SW480 (cell line): ENCODE measurements around the gene DUSP15.
"Not testable (repeated sequence)": the region's sequence is repeated elsewhere in the genome, so short reads cannot be mapped to it uniquely, and the experiment has no call there.

Experiments
- DNase-seq: peaks from one replicate; pipeline ENCODE4 v3.0.0-alpha.2; 2016; ENCODE audit warnings: low spot score

DUSP15 gene

DNA sequence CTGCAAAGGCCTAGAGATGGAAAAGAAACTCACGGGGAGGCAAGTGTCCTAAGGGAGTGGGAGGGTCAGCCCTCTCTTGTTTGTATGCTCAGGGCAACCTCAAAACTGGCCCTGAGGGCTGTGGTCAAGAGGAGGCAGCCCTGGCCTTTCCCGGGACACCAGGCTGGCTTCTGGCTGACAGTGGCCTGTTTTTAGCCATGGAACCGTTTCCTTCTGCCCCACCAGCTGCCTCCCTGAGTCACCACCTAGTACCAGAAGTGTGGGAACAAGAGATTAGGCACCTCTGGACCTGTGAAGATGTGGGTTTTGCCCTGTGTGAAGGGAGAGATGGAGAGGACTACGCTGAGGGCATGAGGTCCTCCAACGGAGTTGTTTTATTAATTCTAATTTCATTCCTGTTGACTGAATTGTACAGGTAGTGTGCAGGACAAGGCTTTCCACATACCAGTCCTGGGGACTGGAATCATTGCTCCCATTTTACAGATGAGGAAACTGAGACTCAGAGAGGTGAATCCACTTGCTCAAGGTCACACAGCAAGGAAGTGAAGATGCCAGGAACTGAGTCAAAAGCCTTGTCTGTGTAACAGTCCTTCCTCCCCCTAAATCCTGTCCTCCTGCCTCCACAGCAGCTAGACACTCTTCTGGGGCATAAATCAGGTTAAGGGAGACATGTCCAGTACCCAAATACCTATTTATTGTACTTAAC lies 30.4 kb downstream of the DUSP15 start:
- no peak for DNase-seq

- DNase-seq, result no peak
Observed at GRCh38 chr20:31838646-31839292, 31.6 kb downstream of the DUSP15 start.

GRCh38 chr20:31837896-31838397 lies 32.4 kb downstream of the DUSP15 start:
- DNase-seq, result no peak

- DNase-seq, result no peak
Observed at GRCh38 chr20:31836853-31837608, 33.3 kb downstream of the DUSP15 start.

GRCh38 chr20:31835977-31836852 lies 34.1 kb downstream of the DUSP15 start:
- peak; percentile 93 for DNase-seq

DNA sequence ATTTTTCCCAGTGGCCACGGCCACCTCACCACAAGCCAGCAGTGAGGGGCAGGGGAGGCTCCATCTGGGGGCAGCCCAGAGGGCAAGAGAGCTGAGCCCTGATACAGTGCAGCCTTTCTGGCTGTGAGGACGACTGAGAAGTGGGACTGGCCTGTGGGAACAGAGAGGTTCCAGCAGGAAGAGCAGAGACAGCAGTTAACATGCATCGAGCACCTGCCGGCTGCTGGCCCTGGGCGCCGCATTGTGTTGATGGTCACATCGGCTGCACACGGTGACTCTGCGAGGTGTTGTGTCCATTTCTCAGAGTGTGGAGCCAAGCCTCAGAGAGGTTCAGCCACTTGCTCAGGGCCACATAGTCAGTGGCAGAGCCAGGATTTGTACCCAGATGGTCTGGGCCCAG lies 34.8 kb downstream of the DUSP15 start:
- peak; percentile 46 for DNase-seq

GRCh38 chr20:31833931-31834521 lies 36.3 kb downstream of the DUSP15 start:
- no peak for DNase-seq

DNA sequence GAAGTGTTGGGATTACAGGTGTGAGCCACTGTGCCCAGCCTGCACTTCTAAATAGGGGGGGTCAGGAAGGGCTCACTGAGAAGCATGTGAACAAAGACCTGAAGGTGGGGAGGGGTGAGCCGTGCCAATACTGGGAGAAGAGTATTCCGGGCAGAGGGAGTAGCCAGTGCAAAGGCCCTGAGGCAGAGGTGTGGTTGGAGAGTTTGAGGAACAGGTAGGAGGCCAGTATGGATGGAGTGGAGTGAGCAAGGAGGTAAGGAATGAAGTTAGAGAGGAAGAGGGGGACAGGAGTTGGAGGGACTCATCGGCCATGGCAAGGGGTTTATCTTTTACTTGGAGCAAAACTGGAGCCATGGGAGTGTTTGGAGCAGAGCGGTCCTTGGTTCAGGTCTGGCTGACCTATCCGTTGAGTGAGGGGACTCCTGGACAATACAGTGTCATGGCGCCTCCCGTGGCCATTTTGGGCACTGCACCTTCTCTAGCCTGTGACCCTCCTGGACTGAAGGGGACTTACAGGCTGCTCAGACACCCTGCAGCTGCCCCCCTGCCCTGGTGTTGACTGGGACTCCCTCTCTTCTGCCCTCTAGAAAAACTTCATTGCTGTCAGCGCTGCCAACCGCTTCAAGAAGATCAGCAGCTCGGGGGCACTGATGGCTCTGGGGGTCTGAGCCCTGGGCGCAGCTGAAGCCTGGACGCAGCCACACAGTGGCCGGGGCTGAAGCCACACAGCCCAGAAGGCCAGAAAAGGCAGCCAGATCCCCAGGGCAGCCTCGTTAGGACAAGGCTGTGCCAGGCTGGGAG lies 37.0 kb downstream of the DUSP15 start:
- DNase-seq, result peak; percentile 65

DNA sequence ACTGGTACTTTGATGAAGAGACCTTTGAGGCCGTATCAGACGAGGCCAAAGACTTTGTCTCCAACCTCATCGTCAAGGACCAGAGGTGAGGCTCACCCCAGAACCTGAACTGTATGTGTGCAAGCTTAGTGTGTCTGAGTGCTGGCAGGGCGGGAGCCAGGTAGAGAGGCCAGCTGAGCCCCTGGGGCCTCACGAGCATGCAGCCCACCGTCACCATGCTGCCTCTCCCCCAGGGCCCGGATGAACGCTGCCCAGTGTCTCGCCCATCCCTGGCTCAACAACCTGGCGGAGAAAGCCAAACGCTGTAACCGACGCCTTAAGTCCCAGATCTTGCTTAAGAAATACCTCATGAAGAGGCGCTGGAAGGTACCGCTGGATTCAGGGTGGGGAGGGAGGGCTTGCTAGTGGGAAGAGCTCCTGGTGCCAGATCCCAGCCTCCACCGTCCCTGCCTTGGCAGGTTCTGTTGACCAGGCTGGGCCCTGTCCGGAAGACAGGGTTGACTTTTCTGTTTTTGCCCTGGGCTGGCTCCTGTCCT lies 38.5 kb downstream of the DUSP15 start:
- DNase-seq, result no peak

GRCh38 chr20:31831211-31831610 lies 39.1 kb downstream of the DUSP15 start:
- no peak for DNase-seq

- no peak for DNase-seq
Observed at GRCh38 chr20:31830406-31830981, 39.8 kb downstream of the DUSP15 start.

DNA sequence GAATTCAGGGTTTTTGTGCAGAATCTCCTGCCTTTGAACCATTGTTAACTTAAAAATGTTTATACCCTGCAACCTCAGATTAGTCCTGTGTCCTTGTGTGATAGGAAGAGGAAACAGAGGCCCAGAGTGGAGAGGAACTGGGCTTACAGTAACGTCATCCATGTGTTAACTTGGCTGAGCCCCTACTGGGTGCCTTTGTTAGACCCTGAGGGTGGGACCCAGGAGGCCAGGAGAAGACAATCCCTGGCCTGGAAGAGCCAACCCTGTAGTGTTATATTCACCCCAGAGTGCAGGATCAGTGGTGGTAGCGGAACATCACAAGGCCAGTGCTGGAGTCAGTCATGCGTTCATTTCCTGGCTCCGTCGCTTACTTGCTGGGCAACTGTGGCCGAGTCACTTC lies 40.6 kb downstream of the DUSP15 start:
- DNase-seq, result no peak

GRCh38 chr20:31828016-31828415 lies 42.3 kb downstream of the DUSP15 start:
- not testable (repeated sequence) for DNase-seq

GRCh38 chr20:31827059-31827458 lies 43.3 kb downstream of the DUSP15 start:
- DNase-seq, result no peak

- DNase-seq, result no peak
Observed at GRCh38 chr20:31826074-31826473, 44.3 kb downstream of the DUSP15 start.

- no peak for DNase-seq
Observed at GRCh38 chr20:31824554-31825313, 45.6 kb downstream of the DUSP15 start.

DNA sequence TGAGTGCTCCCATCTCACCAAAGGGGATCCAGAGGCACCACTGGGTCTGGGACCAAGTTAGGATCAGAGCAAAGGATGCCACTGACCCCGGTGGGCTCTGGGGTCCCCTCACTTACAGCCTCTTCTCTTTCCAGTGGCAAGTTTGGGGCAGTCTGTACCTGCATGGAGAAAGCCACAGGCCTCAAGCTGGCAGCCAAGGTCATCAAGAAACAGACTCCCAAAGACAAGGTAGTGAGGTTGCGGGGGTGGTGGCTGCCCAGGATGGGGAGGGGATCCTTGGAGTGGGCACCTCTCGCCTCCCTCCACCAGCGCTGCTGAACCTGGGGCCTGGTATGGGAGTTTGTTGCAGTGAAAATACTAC lies 46.2 kb downstream of the DUSP15 start:
- no peak for DNase-seq

DNA sequence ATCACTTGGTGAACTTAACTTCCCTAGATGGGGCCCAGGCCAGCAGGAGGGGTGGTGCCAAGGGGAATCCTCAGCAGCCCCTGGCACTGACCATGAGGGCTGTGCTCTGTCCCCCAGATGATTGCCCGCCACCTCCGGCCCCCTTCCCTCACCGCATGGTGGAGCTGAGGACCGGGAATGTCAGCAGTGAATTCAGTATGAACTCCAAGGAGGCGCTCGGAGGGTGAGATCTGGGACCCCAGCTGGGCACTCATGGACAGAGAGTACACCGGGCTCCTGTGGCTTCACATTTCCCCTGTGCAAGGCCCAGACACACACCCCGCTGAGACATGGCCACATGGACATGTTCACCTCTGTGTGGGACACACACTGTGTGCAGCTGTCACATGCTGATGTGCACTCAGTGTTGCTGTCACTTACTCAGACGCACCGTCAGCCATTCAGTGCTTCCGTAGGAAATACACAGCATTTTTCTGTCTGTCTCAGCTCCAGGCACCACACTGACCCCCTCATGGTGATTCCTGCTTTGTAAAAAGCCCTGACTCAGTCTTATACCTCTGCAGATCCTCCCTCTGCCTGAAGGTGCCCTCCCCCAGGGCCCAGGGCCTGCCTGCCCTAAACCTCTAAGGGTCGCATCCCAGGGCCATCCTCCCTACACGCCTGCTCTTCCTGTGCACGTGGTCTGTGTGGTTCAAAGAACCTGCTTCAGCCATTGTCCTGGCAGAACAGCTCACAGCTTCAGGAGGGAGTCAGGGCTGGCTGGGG lies 46.8 kb downstream of the DUSP15 start:
- DNase-seq, result no peak
